IPS DF 19.7 (cell line): ENCODE data around the gene HEMK1.

Source experiments
- DNase-seq: peaks from one replicate; pipeline ENCODE4 v3.0.0-alpha.2; 2013; ENCODE audit warnings: low read depth, low spot score

HEMK1 gene

GRCh38 chr3:50573566-50574443 is 4.5 kb downstream of the HEMK1 start:
- no peak for DNase-seq

GRCh38 chr3:50574444-50574831 is 5.1 kb downstream of the HEMK1 start:
- no peak for DNase-seq

- DNase-seq: no peak
Observed at GRCh38 chr3:50575372-50575771, 6.0 kb downstream of the HEMK1 start.

GRCh38 chr3:50577348-50577747 is 8.0 kb downstream of the HEMK1 start:
- no peak for DNase-seq

GRCh38 chr3:50580683-50581458 is 11.5 kb downstream of the HEMK1 start:
- DNase-seq: no peak

GRCh38 chr3:50581459-50581842 is 12.1 kb downstream of the HEMK1 start:
- no peak for DNase-seq

- DNase-seq: no peak
Observed at GRCh38 chr3:50582083-50582482, 12.8 kb downstream of the HEMK1 start.

- DNase-seq: no peak
Observed at GRCh38 chr3:50583897-50584296, 14.6 kb downstream of the HEMK1 start.

- DNase-seq: no peak
Observed at GRCh38 chr3:50584391-50584790, 15.1 kb downstream of the HEMK1 start.

GRCh38 chr3:50585919-50586762 is 16.8 kb downstream of the HEMK1 start:
- DNase-seq: no peak

GRCh38 chr3:50586763-50587070 is 17.4 kb downstream of the HEMK1 start:
- DNase-seq: no peak

GRCh38 chr3:50587373-50587772 is 18.1 kb downstream of the HEMK1 start:
- DNase-seq: no peak

GRCh38 chr3:50587806-50588758 is 18.8 kb downstream of the HEMK1 start:
- no peak for DNase-seq

- no peak for DNase-seq
Observed at GRCh38 chr3:50588759-50589433, 19.6 kb downstream of the HEMK1 start.

GRCh38 chr3:50591196-50591741 is 21.9 kb downstream of the HEMK1 start:
- DNase-seq: no peak

GRCh38 chr3:50592568-50592967 is 23.2 kb downstream of the HEMK1 start:
- no peak for DNase-seq

- no peak for DNase-seq
Observed at GRCh38 chr3:50594253-50594785, 25.0 kb downstream of the HEMK1 start.

GRCh38 chr3:50599115-50599715 is 29.9 kb downstream of the HEMK1 start:
- DNase-seq: no peak

GRCh38 chr3:50599716-50600118 is 30.4 kb downstream of the HEMK1 start:
- DNase-seq: no peak
